ENCODE data around the gene SLC6A12.

- TF ChIP-seq CTCF (IDR thresholded peaks at IDR 0.05): no peak
- TF ChIP-seq POLR2A (IDR thresholded peaks at IDR 0.05): no peak
Measured at GRCh38 chr12:184811-185575, 29.0 kb downstream of the SLC6A12 start.
